Measurements from ENCODE around the gene WBP1L. TPM values are rescaled to one million over a fixed set of nuclear protein-coding genes. Genes with fewer than 3 reads are reported as not detected.

Gene WBP1L
- total and polyA plus RNA-seq, 2 of the 13 experiments (the other 11 are each of a cell fraction or from before 2014, with no cell fraction given): 8.3 to 12.3 TPM

GRCh38 chr10:102815790-102816549 is 72.2 kb downstream of the WBP1L start:
- Histone ChIP-seq H2AFZ (ENCODE audit: low read length) (no peak overlapping the region), H3K9ac (ENCODE audit: insufficient read depth, low read depth, low read length) (peak overlapping the region; percentile 65), H3K79me2 (ENCODE audit: insufficient read depth, low read length) (no peaks in the 10 kb centered on the region), H3K4me3 (replicated peaks in 1 of 3; ENCODE audit: insufficient read depth in 1 of 3, low read depth in 2 of 3, low read length in 3 of 3) (peak overlapping the region in 1 of 3 experiments; percentile 56; a peak in 2 of 6 replicates), H3K4me1 (ENCODE audit: insufficient read depth, low read length) (peaks cover 42% of the 10 kb centered on the region), H3K27ac (ENCODE audit: extremely low read length, insufficient read depth, low read length) (peak overlapping the region; percentile 90), H3K9me3 (ENCODE audit: low read length) (no peaks in the 10 kb centered on the region), H4K20me1 (ENCODE audit: insufficient read depth, low read length) (no peaks in the 10 kb centered on the region), H3K4me2 (ENCODE audit: low read depth, low read length) (peak overlapping the region; percentile 88), H3K27me3 (ENCODE audit: control insufficient read depth in 1 of 2, insufficient read depth in 2 of 2, low read length in 2 of 2) (no peaks in the 10 kb centered on the region), H3K36me3 (replicated peaks in 1 of 2; ENCODE audit: control insufficient read depth in 1 of 2, insufficient read depth in 2 of 2, low read length in 2 of 2) (peaks cover 2 to 9% of the 10 kb centered on the region in 2 experiments; a peak in 2 of 5 replicates)
- ChIA-PET CTCF (ENCODE audit: low intra/inter-chr PET ratio, low total read pairs) (no interaction called here), POLR2A (interaction anchor here (0.6 to 3.1 kb wide), 6 partner anchors 16 to 372 kb away, joined by 3 to 25 read pairs (median 4); partner anchors contain the start of genes ARL3, SFXN2 and WBP1L)
- WGBS (ENCODE audit: low lambda C conversion rate): 59% methylated on average over 12 of the region's 12 CpGs
- ATAC-seq (peak; percentile 8), FAIRE-seq (peak; percentile 21), DNase-seq (ENCODE audit: low spot score) (no peak)
- BruUV-seq (replicated peaks): no TSS peak
- intact Hi-C loops (cut with micrococcal nuclease; ENCODE audit: unreplicated experiment): loop anchor here (1.0 to 2.0 kb wide), 2 partner anchors 63 to 73 kb away; partner anchors contain the start of gene WBP1L
- in situ Hi-C loops (cut with HindIII; ENCODE audit: extremely low pct_ligation_motif_present, low pct_unique_long_range_greater_than_20kb): loop anchor here (10.0 kb wide), 1 partner anchor 71 kb away; the partner anchor contains the start of gene WBP1L
- TF ChIP-seq, protein P1, sequence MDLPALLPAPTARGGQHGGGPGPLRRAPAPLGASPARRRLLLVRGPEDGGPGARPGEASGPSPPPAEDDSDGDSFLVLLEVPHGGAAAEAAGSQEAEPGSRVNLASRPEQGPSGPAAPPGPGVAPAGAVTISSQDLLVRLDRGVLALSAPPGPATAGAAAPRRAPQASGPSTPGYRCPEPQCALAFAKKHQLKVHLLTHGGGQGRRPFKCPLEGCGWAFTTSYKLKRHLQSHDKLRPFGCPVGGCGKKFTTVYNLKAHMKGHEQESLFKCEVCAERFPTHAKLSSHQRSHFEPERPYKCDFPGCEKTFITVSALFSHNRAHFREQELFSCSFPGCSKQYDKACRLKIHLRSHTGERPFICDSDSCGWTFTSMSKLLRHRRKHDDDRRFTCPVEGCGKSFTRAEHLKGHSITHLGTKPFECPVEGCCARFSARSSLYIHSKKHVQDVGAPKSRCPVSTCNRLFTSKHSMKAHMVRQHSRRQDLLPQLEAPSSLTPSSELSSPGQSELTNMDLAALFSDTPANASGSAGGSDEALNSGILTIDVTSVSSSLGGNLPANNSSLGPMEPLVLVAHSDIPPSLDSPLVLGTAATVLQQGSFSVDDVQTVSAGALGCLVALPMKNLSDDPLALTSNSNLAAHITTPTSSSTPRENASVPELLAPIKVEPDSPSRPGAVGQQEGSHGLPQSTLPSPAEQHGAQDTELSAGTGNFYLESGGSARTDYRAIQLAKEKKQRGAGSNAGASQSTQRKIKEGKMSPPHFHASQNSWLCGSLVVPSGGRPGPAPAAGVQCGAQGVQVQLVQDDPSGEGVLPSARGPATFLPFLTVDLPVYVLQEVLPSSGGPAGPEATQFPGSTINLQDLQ (CRISPR knock-in tag; IDR thresholded peaks at IDR 0.05): 0 out of 2 replicates have a peak, but pooled peaks have one; percentile 47
- TF ChIP-seq ZNF619 (CRISPR knock-in tag; IDR thresholded peaks at IDR 0.05): 0 out of 2 replicates have a peak, but pooled peaks have one; percentile 13
- no peak for TF ChIP-seq ZKSCAN5 (CRISPR knock-in tag; IDR thresholded peaks at IDR 0.05)
- TF ChIP-seq ZNF263 (CRISPR knock-in tag; IDR thresholded peaks at IDR 0.05): peak; percentile 88
- TF ChIP-seq ZNF430 (CRISPR knock-in tag; IDR thresholded peaks at IDR 0.05): 0 out of 2 replicates have a peak, but pooled peaks have one; percentile 13
- TF ChIP-seq ZNF556 (CRISPR knock-in tag; IDR thresholded peaks at IDR 0.05; ENCODE audit: borderline replicate concordance): 0 out of 2 replicates have a peak, but pooled peaks have one; percentile 22
- TF ChIP-seq ZNF383 (CRISPR knock-in tag; IDR thresholded peaks at IDR 0.05; ENCODE audit: borderline replicate concordance): 0 out of 2 replicates have a peak, but pooled peaks have one; percentile 14
- peak; percentile 63; the same call in 1 of the 2 replicates for TF ChIP-seq ZNF121 (CRISPR knock-in tag; IDR thresholded peaks at IDR 0.05)
- TF ChIP-seq CREB1 (IDR thresholded peaks at IDR 0.05): no peak
- TF ChIP-seq CREB1 (CRISPR knock-in tag; IDR thresholded peaks at IDR 0.05): 0 out of 2 replicates have a peak, but pooled peaks have one; percentile 24
- TF ChIP-seq ZNF451 (CRISPR knock-in tag; IDR thresholded peaks at IDR 0.05): no peak
- TF ChIP-seq ZNF710 (CRISPR knock-in tag; IDR thresholded peaks at IDR 0.05; ENCODE audit: borderline replicate concordance): no peak
- TF ChIP-seq PLRG1 (conservative IDR thresholded peaks at IDR 0.05): no peak
- 0 out of 2 replicates have a peak, but pooled peaks have one; percentile 19 for TF ChIP-seq DPF2 (CRISPR knock-in tag; IDR thresholded peaks at IDR 0.05; ENCODE audit: borderline replicate concordance, low read depth)
- no peak for TF ChIP-seq ZNF777 (CRISPR knock-in tag; IDR thresholded peaks at IDR 0.05)
- no peak for TF ChIP-seq ZNF414 (CRISPR knock-in tag; IDR thresholded peaks at IDR 0.05)
